GM18508 (cell line): ENCODE measurements around the gene CERS4.
"Not testable (repeated sequence)": the region's sequence is repeated elsewhere in the genome, so short reads cannot be mapped to it uniquely, and the experiment has no call there.

Source experiments
- ATAC-seq: cut with Tn5 transposase; IDR thresholded peaks from one replicate; pipeline ENCODE4 v1.9.1; 2021; ENCODE audit warnings: moderate number of reproducible peaks; ENCODE audit not compliant: insufficient read depth, unreplicated experiment

Gene CERS4

GRCh38 chr19:8209462-8210378, 550 bp downstream of the CERS4 start:
- ATAC-seq: no peak

- no peak for ATAC-seq
These were observed 1.4 kb downstream of the CERS4 start for GRCh38 chr19:8210421-8211101.

GRCh38 chr19:8212212-8212611, 3.0 kb downstream of the CERS4 start:
- ATAC-seq: no peak

- no peak for ATAC-seq
These were observed 3.7 kb downstream of the CERS4 start for GRCh38 chr19:8212916-8213315.

GRCh38 chr19:8213827-8214672, 4.9 kb downstream of the CERS4 start:
- ATAC-seq: no peak

GRCh38 chr19:8214802-8215201, 5.6 kb downstream of the CERS4 start:
- no peak for ATAC-seq

GRCh38 chr19:8215783-8216182, 6.6 kb downstream of the CERS4 start:
- ATAC-seq: no peak

- ATAC-seq: no peak
These were observed 7.2 kb downstream of the CERS4 start for GRCh38 chr19:8216357-8216756.

- not testable (repeated sequence) for ATAC-seq
These were observed 9.0 kb downstream of the CERS4 start for GRCh38 chr19:8218127-8218526.

- ATAC-seq: no peak
These were observed 11.3 kb downstream of the CERS4 start for GRCh38 chr19:8220481-8220880.

- no peak for ATAC-seq
These were observed 12.0 kb downstream of the CERS4 start for GRCh38 chr19:8221161-8221560.

- ATAC-seq: not testable (repeated sequence)
These were observed 14.3 kb downstream of the CERS4 start for GRCh38 chr19:8223442-8223841.

GRCh38 chr19:8224394-8225145, 15.4 kb downstream of the CERS4 start:
- ATAC-seq: no peak

- no peak for ATAC-seq
These were observed 22.0 kb downstream of the CERS4 start for GRCh38 chr19:8231073-8231604.

- ATAC-seq: no peak
These were observed 24.2 kb downstream of the CERS4 start for GRCh38 chr19:8233370-8233769.

GRCh38 chr19:8237026-8237425, 27.9 kb downstream of the CERS4 start:
- ATAC-seq: no peak

GRCh38 chr19:8238251-8238650, 29.1 kb downstream of the CERS4 start:
- no peak for ATAC-seq

- ATAC-seq: no peak
These were observed 30.5 kb downstream of the CERS4 start for GRCh38 chr19:8239528-8240273.
